Peyer's patch (tissue), 4 donors: ENCODE measurements around the gene PSMB9. TPM values are rescaled to one million over a fixed set of nuclear protein-coding genes. Genes with fewer than 3 reads are reported as not detected.
A peak's percentile ranks its signal among the peaks of the same experiment; 100 is the strongest.

Experiments
- DNase-seq, 3 donors: peaks; one replicate each; pipeline ENCODE4 v3.0.0-alpha.2; 2017 to 2019
- H3K27ac ChIP-seq, 4 donors: fragments of 200-600 bp; sonication (generic); one replicate each; pipeline ENCODE4 v1.5.1; 2016 to 2019
- H3K27me3 ChIP-seq, 2 donors: fragments of 200-600 bp; sonication (generic); one replicate each; pipeline ENCODE4 v1.5.1; 2019
- H3K36me3 ChIP-seq, 3 donors: fragments of 200-600 bp; sonication (generic); one replicate each; pipeline ENCODE4 v1.5.1; 2016 to 2019
- H3K4me1 ChIP-seq, 4 donors: fragments of 200-600 bp; sonication (generic); one replicate each; pipeline ENCODE4 v1.5.1; 2016 to 2019
- H3K4me3 ChIP-seq, 4 donors: fragments of 200-600 bp; sonication (generic); 1 replicate in 3 of 4; 2 replicates in 1 of 4; pipeline ENCODE4 v1.5.1; 2016 to 2019; ENCODE audit warnings: mild to moderate bottlenecking in 1 of 4
- H3K9me3 ChIP-seq, 4 donors: fragments of 200-600 bp; sonication (generic); one replicate each; pipeline ENCODE4 v1.5.1; 2016 to 2019; ENCODE audit warnings: mild to moderate bottlenecking in 1 of 4
- POLR2A ChIP-seq, 2 donors: fragments of 450-650 bp; IDR thresholded peaks; one replicate each; pipeline ENCODE4 v1.5.1; 2017; ENCODE audit warnings: antibody characterized with exemption in 2 of 2, mild to moderate bottlenecking in 2 of 2, moderate library complexity in 2 of 2
- small RNA-seq, 2 donors: library from RNA; depleted of rRNA; stranded (forward); fragments of <200 nt; gene quantifications; one replicate each; pipeline ENCODE3, GENCODE V24; 2016
- total RNA-seq, 4 donors: library from RNA; depleted of rRNA; stranded (reverse); fragments of >200 nt; gene quantifications; one replicate each; pipeline ENCODE4 v1.1.0, GENCODE V29; 2016
- TF ChIP-seq, protein P1 (sequence below), 6 experiments: fragments of 450-650 bp in 4 of 6; fragments of 200-600 bp in 2 of 6; sonication (generic) in 1 of 6; IDR thresholded peaks; one replicate each; pipeline ENCODE4 v1.5.1; 2017 to 2019; ENCODE audit warnings: antibody characterized with exemption in 6 of 6, mild to moderate bottlenecking in 3 of 6, moderate library complexity in 1 of 6

The PSMB9 gene
- total RNA-seq, 4 donors from 2014 or later = 53.5 to 124 (median 80.9) TPM

DNA sequence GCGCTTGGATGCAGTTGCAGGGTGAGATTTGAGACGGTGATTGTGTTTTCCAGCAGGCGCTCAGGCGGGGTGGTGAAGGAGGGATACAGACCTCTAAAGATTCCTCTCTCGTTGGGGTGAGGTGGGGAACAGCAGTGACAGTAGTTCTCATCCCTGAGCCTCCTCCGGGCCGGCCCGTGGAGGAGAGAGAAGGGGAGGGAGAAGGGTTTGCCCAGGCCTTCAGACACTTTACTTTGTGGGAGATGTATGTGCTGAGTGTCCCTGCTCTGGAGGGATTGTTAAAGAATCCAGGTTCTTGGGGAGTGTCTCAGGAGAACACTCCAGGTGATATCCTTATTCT lies 41.0 kb downstream of the PSMB9 start:
- no peak for TF ChIP-seq POLR2A (IDR thresholded peaks at IDR 0.05)
- TF ChIP-seq, protein P1, sequence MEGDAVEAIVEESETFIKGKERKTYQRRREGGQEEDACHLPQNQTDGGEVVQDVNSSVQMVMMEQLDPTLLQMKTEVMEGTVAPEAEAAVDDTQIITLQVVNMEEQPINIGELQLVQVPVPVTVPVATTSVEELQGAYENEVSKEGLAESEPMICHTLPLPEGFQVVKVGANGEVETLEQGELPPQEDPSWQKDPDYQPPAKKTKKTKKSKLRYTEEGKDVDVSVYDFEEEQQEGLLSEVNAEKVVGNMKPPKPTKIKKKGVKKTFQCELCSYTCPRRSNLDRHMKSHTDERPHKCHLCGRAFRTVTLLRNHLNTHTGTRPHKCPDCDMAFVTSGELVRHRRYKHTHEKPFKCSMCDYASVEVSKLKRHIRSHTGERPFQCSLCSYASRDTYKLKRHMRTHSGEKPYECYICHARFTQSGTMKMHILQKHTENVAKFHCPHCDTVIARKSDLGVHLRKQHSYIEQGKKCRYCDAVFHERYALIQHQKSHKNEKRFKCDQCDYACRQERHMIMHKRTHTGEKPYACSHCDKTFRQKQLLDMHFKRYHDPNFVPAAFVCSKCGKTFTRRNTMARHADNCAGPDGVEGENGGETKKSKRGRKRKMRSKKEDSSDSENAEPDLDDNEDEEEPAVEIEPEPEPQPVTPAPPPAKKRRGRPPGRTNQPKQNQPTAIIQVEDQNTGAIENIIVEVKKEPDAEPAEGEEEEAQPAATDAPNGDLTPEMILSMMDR (IDR thresholded peaks at IDR 0.05) = no peak
- H3K27me3 ChIP-seq = no peaks in the 10 kb centered on the region
- H3K27ac ChIP-seq = peak overlapping the region; percentile 86 to 89 (median 88)
- no peak for DNase-seq
- peaks cover 0 to 4% (median 0%) of the 10 kb centered on the region in 4 donors for H3K4me1 ChIP-seq
- H3K4me3 ChIP-seq = peak overlapping the region; percentile 58 to 80 (median 62)
- no peaks in the 10 kb centered on the region for H3K9me3 ChIP-seq
- no peaks in the 10 kb centered on the region for H3K36me3 ChIP-seq

DNA sequence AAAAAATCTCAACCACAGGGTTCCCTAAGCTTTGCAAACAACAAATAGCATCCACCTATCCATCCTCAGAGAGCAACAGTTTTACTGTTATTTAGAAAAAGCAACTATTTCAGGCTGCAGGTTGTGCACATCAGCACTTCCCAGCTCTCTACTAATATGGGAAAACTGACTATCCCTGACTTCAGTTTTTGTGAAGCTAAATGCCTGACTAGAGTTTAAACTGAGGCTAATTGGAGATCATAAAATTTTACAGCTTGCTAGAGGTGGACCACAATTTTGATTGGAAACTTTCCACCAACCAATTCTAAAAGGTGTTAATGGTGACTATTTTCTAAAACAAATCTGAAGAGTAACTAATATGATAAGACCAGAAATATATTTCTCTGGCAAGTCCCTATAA lies 50.0 kb downstream of the PSMB9 start:
- no peak for DNase-seq
- Histone ChIP-seq H3K27me3 (no peaks in the 10 kb centered on the region), H3K27ac (no peak overlapping the region), H3K9me3 (no peaks in the 10 kb centered on the region), H3K4me1 (no peaks in the 10 kb centered on the region), H3K4me3 (no peak overlapping the region), H3K36me3 (no peaks in the 10 kb centered on the region)
- TF ChIP-seq, protein P1 (IDR thresholded peaks at IDR 0.05) = no peak
- TF ChIP-seq POLR2A (IDR thresholded peaks at IDR 0.05) = no peak

DNA sequence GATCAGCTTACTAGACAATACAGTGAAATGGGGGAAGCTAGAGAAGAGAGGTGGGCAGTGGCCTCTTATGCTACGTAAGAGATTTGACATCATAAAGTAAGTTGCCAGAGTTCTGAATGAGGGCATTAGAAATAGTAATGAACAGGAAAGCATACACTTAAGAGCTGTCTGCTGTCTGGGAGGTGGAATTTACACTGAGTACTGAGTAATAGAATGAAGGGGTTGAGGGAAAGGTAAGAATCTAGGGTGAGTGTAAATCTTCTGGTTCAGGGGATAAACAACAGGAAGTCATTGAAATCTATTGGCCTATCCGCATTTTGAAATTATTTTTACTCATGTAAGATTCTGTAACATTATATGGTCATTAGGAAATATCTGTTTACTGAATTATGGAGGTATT lies 51.1 kb downstream of the PSMB9 start:
- no peak overlapping the region for H3K4me3 ChIP-seq
- H3K9me3 ChIP-seq = no peaks in the 10 kb centered on the region
- no peaks in the 10 kb centered on the region for H3K27me3 ChIP-seq
- H3K27ac ChIP-seq = no peak overlapping the region
- DNase-seq = no peak
- H3K4me1 ChIP-seq = no peaks in the 10 kb centered on the region
- TF ChIP-seq, protein P1 (IDR thresholded peaks at IDR 0.05) = no peak
- TF ChIP-seq POLR2A (IDR thresholded peaks at IDR 0.05) = no peak
- no peaks in the 10 kb centered on the region for H3K36me3 ChIP-seq

DNA sequence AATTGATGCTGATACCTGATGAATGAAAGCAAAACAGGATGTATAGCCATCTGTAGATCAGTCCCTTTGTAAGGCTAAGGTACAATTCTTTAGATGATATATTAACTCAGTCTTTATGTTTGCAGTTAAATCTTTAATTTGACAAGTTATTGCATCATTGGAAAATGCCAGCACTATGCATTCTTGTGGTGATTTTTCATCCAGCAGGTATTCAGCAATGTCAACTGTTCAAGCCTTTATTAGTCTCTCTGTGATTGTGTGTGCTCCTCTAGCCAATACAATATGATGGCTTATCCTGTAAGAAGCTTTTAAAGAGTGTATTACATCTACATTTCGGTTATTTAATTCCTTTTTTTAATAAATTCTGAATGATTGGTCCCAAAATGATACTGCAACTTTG lies 52.5 kb downstream of the PSMB9 start:
- no peaks in the 10 kb centered on the region for H3K4me1 ChIP-seq
- H3K27ac ChIP-seq = no peak overlapping the region
- DNase-seq = no peak
- H3K9me3 ChIP-seq = no peaks in the 10 kb centered on the region
- H3K27me3 ChIP-seq = no peaks in the 10 kb centered on the region
- TF ChIP-seq, protein P1 (IDR thresholded peaks at IDR 0.05) = no peak
- TF ChIP-seq POLR2A (IDR thresholded peaks at IDR 0.05) = no peak
- no peaks in the 10 kb centered on the region for H3K36me3 ChIP-seq
- no peak overlapping the region for H3K4me3 ChIP-seq

DNA sequence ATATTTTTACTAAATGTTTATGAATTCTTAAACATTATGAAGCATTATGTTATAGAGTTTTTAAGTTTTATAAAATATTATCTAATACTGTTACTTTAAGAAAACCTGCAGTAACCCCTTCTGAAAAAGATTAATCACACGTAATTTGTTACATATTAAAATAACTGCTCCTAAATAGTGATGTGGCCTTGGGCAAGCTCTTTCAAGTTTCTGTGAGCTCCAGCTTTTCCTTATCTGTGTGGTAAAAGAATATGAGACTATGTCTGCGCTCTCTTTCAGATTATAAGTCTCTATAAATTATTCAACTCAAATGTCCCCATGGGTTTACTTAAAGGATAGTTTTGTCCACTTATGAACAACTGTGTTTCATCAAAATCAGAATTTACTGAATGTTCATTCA lies 54.9 kb downstream of the PSMB9 start:
- no peak for DNase-seq
- TF ChIP-seq POLR2A (IDR thresholded peaks at IDR 0.05) = no peak
- TF ChIP-seq, protein P1 (IDR thresholded peaks at IDR 0.05) = no peak
- Histone ChIP-seq H3K27ac (no peak overlapping the region), H3K9me3 (no peaks in the 10 kb centered on the region), H3K4me3 (no peak overlapping the region), H3K36me3 (no peaks in the 10 kb centered on the region), H3K27me3 (no peaks in the 10 kb centered on the region), H3K4me1 (no peaks in the 10 kb centered on the region)

Small RNAs within 50 kb of the gene (small RNA-seq; reads per million reads assigned to genes)
- 0 reads per million in 2 donors for gene HLA-Z

Other genes starting within 250 kb of the PSMB9 start
- gene HLA-DQA1, start 216.8 kb upstream of the PSMB9 start, total RNA-seq = 10 to 100 TPM in 1 of 4 donors, 1 to 10 TPM in 1, under 1 TPM in 1, not detected in 1; 0.67 to 36.3 (median 1.5) TPM
- 10 to 100 TPM in 1 of 4 donors, 1 to 10 TPM in 1, not detected in 2; 7.6 to 18.2 TPM for gene HLA-DQB1, start 187.5 kb upstream of the PSMB9 start, total RNA-seq
- 1 to 10 TPM in 1 of 4 donors, not detected in 3; 2.5 TPM for gene HLA-DQA2, start 112.8 kb upstream of the PSMB9 start, total RNA-seq
- not detected for gene HLA-DQB2, start 90.7 kb upstream of the PSMB9 start, total RNA-seq
- gene HLA-DOB, start 37.2 kb upstream of the PSMB9 start, total RNA-seq = 10 to 100 TPM in 1 of 4 donors, 1 to 10 TPM in 2, under 1 TPM in 1; 0.88 to 13.2 (median 4.2) TPM
- 10 to 100 TPM; 16.5 to 53.2 (median 39.4) TPM for gene TAP2, start 15.5 kb upstream of the PSMB9 start, total RNA-seq
- 100 to 1,000 TPM in 2 of 4 donors, 10 to 100 TPM in 2; 48.1 to 104 (median 96.0) TPM for gene PSMB8, start 10.1 kb upstream of the PSMB9 start, total RNA-seq
- 100 to 1,000 TPM in 3 of 4 donors, 10 to 100 TPM in 1; 25.6 to 136 (median 107) TPM for gene TAP1, start 488 bp upstream of the PSMB9 start, total RNA-seq
- gene HLA-DMB, start 86.8 kb downstream of the PSMB9 start, total RNA-seq = 100 to 1,000 TPM in 1 of 4 donors, 10 to 100 TPM in 3; 59.4 to 199 (median 91.6) TPM
- 10 to 100 TPM; 47.0 to 79.9 (median 62.1) TPM for gene HLA-DMA, start 98.9 kb downstream of the PSMB9 start, total RNA-seq
- gene BRD2, start 114.4 kb downstream of the PSMB9 start, total RNA-seq = 100 to 1,000 TPM; 146 to 525 (median 205) TPM
- gene HLA-DOA, start 155.4 kb downstream of the PSMB9 start, total RNA-seq = 10 to 100 TPM in 1 of 4 donors, 1 to 10 TPM in 1, under 1 TPM in 1, not detected in 1; 0.95 to 26.4 (median 1.5) TPM
- 10 to 100 TPM; 14.6 to 70.1 (median 50.4) TPM for gene HLA-DPA1, start 219.5 kb downstream of the PSMB9 start, total RNA-seq
- 100 to 1,000 TPM in 1 of 4 donors, 10 to 100 TPM in 2, 1 to 10 TPM in 1; 9.5 to 104 (median 19.7) TPM for gene HLA-DPB1, start 221.8 kb downstream of the PSMB9 start, total RNA-seq